M059J (cell line): Measurements from ENCODE around the gene FYN. TPM values are rescaled to one million over a fixed set of nuclear protein-coding genes. Genes with fewer than 3 reads are reported as not detected.
"Not testable (repeated sequence)": the region's sequence is repeated elsewhere in the genome, so short reads cannot be mapped to it uniquely, and the experiment has no call there.

Experiments used
- DNase-seq: peaks from one replicate; pipeline ENCODE4 v3.0.0-alpha.2; 2012; ENCODE audit warnings: low read depth
- total RNA-seq: library from RNA; depleted of rRNA; stranded (reverse); fragments of >200 nt; shearing (Covaris generic); gene quantifications from 2 replicates; pipeline ENCODE4 v1.2.3, GENCODE V29; 2014

Gene FYN
- total RNA-seq, 1 experiment from 2014 or later = 63.4 TPM

- DNase-seq = no peak
Observed at GRCh38 chr6:111850295-111850937, 22.8 kb downstream of the FYN start.

GRCh38 chr6:111849298-111849697, 24.0 kb downstream of the FYN start:
- no peak for DNase-seq

- DNase-seq = no peak
Observed at GRCh38 chr6:111848262-111848812, 24.9 kb downstream of the FYN start.

GRCh38 chr6:111846492-111847409, 26.5 kb downstream of the FYN start:
- DNase-seq = peak; percentile 31

- no peak for DNase-seq
Observed at GRCh38 chr6:111846066-111846465, 27.2 kb downstream of the FYN start.

GRCh38 chr6:111845441-111845871, 27.8 kb downstream of the FYN start:
- no peak for DNase-seq

GRCh38 chr6:111844921-111845320, 28.3 kb downstream of the FYN start:
- DNase-seq = peak; percentile 44

- no peak for DNase-seq
Observed at GRCh38 chr6:111844376-111844775, 28.9 kb downstream of the FYN start.

- DNase-seq = peak; percentile 18
Observed at GRCh38 chr6:111843347-111844147, 29.7 kb downstream of the FYN start.

- DNase-seq = peak; percentile 40
Observed at GRCh38 chr6:111842891-111843290, 30.4 kb downstream of the FYN start.

- no peak for DNase-seq
Observed at GRCh38 chr6:111842271-111842822, 30.9 kb downstream of the FYN start.

- DNase-seq = peak; percentile 75
Observed at GRCh38 chr6:111841822-111842221, 31.4 kb downstream of the FYN start.

GRCh38 chr6:111840803-111841202, 32.4 kb downstream of the FYN start:
- DNase-seq = no peak

GRCh38 chr6:111838749-111839484, 34.3 kb downstream of the FYN start:
- DNase-seq = no peak

GRCh38 chr6:111837641-111838500, 35.4 kb downstream of the FYN start:
- no peak for DNase-seq

- DNase-seq = no peak
Observed at GRCh38 chr6:111837007-111837406, 36.2 kb downstream of the FYN start.

- DNase-seq = no peak
Observed at GRCh38 chr6:111835807-111836206, 37.4 kb downstream of the FYN start.

GRCh38 chr6:111835398-111835797, 37.9 kb downstream of the FYN start:
- not testable (repeated sequence) for DNase-seq

GRCh38 chr6:111834356-111834755, 38.9 kb downstream of the FYN start:
- no peak for DNase-seq
